Upper lobe of left lung (tissue), 4 donors: ENCODE data around the gene COX10.

Experiments
- EP300 ChIP-seq, 4 donors: sonication (generic); formaldehyde crosslinking; IDR thresholded peaks; one replicate each; pipeline ENCODE4 v1.5.1; 2017; ENCODE audit warnings: antibody characterized with exemption in 4 of 4, control low read depth in 2 of 4
- POLR2A ChIP-seq, 4 donors: fragments of 450-650 bp; IDR thresholded peaks; one replicate each; pipeline ENCODE4 v1.5.1; 2016 to 2017; ENCODE audit warnings: antibody characterized with exemption in 4 of 4, mild to moderate bottlenecking in 2 of 4
- POLR2AphosphoS5 ChIP-seq, 2 donors: sonication (generic); formaldehyde crosslinking; IDR thresholded peaks; one replicate each; pipeline ENCODE4 v1.5.1; 2017; ENCODE audit warnings: antibody characterized with exemption in 2 of 2
- TF ChIP-seq, protein P1 (sequence below), 6 experiments: fragments of 450-650 bp in 4 of 6; fragments of 200-600 bp in 2 of 6; sonication (generic) in 2 of 6; IDR thresholded peaks; one replicate each; pipeline ENCODE4 v1.5.1; 2016 to 2019; ENCODE audit warnings: antibody characterized with exemption in 6 of 6

DNA sequence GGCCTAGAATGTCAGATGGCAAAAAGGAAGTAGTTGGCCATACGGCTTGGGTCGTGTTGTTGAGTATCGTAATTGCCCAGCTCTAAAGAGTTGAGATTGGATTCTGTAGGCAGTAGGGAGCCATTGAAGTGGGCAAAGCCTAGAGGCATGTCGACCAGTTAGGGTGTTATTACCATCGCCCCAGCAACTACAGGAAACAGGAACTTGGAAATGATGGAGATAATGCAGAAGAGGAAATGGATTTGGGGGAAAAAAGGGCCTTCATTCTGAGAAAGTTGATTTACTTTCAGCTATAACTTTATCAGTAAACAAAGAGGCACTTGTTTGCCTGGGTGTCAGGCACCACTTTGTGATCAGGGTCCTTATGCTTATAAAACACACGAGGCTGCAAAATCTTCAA is 52.6 kb downstream of the COX10 start:
- TF ChIP-seq, protein P1, sequence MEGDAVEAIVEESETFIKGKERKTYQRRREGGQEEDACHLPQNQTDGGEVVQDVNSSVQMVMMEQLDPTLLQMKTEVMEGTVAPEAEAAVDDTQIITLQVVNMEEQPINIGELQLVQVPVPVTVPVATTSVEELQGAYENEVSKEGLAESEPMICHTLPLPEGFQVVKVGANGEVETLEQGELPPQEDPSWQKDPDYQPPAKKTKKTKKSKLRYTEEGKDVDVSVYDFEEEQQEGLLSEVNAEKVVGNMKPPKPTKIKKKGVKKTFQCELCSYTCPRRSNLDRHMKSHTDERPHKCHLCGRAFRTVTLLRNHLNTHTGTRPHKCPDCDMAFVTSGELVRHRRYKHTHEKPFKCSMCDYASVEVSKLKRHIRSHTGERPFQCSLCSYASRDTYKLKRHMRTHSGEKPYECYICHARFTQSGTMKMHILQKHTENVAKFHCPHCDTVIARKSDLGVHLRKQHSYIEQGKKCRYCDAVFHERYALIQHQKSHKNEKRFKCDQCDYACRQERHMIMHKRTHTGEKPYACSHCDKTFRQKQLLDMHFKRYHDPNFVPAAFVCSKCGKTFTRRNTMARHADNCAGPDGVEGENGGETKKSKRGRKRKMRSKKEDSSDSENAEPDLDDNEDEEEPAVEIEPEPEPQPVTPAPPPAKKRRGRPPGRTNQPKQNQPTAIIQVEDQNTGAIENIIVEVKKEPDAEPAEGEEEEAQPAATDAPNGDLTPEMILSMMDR (IDR thresholded peaks at IDR 0.05), result no peak
- TF ChIP-seq POLR2A (IDR thresholded peaks at IDR 0.05) (no peak), POLR2AphosphoS5 (IDR thresholded peaks at IDR 0.05) (no peak), EP300 (IDR thresholded peaks at IDR 0.05) (no peak)
